Dermis blood vessel endothelial cell (primary cell): ENCODE data around the gene LRRC4. TPM values are rescaled to one million over a fixed set of nuclear protein-coding genes. Genes with fewer than 3 reads are reported as not detected.

Experiments used
- DNase-seq: peaks from one replicate; pipeline ENCODE4 v3.0.0; 2010
- total RNA-seq: library from RNA; depleted of rRNA; stranded (reverse); fragments of >200 nt; gene quantifications from 2 replicates; pipeline ENCODE4 v1.2.3, GENCODE V29; 2014

Gene LRRC4
- total RNA-seq, 1 donor from 2014 or later: 1.0 TPM

- DNase-seq: no peak
Observed at GRCh38 chr7:128029405-128029995, 1.7 kb downstream of the LRRC4 start.

DNA sequence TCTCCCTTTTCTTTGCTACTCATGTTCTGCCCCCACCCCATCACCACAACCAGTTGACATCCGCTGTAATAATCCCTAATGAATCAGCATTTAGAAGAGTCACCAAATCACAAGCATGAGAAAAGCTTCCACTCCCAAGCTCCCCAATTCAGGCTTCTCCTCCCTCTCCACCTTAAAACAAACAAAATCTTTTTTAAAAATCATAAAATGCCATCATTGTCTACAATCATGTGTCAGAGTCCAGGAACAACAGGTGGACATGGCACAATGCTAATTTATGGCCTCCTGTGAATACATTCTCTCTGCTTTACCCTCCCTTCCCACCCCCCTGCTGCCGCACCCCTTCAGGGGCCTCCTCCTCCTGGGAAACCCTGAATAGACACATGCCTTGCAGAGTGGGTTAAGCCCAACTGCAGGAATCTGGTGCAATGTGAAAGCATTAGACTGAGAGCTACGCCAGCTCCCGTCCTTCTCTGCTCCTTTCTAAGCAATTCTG is 3.7 kb downstream of the LRRC4 start:
- DNase-seq: no peak

- DNase-seq: peak; percentile 19
Observed at GRCh38 chr7:128026551-128026950, 4.7 kb downstream of the LRRC4 start.

DNA sequence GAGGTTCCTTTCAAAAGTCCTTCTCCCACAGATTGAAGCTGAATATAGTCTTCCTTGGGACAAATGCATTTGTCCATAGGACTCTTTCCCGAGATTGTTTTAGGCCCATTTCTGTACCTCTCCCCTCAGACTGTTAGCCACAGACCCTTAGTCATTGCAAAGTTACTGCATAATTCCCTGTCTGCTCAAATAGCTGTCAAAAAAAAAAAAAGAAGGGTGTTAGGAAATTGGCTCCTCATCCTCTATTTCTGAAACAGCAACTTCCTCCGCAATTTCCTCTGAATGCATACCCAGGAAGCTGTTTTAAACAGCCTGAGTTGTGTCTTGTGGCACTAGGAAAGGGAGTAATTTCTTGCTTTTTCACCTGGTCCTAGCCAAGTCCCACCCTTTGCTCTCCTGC is 5.4 kb downstream of the LRRC4 start:
- DNase-seq: peak; percentile 39

GRCh38 chr7:128025380-128025779 is 5.9 kb downstream of the LRRC4 start:
- DNase-seq: peak; percentile 39

DNA sequence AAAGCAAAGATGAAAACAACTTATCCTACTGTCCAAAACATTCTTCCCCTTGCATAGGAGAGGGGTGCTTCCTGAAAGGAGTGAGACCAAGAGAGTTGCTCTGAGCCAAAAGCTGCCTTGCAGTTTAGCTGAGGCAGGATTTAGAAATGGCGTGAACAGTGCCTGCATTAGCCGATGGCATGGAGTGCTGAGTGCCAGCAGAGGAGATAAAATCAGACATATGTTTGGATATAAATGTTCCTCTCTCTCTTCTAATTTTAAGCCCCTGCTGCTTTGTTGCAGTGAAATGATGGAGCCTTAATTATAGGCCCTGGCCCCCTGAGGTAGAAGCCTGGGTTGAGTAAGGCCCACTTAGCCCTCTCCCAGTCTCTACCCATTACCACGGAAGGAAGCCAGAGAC is 7.1 kb downstream of the LRRC4 start:
- DNase-seq: no peak

DNA sequence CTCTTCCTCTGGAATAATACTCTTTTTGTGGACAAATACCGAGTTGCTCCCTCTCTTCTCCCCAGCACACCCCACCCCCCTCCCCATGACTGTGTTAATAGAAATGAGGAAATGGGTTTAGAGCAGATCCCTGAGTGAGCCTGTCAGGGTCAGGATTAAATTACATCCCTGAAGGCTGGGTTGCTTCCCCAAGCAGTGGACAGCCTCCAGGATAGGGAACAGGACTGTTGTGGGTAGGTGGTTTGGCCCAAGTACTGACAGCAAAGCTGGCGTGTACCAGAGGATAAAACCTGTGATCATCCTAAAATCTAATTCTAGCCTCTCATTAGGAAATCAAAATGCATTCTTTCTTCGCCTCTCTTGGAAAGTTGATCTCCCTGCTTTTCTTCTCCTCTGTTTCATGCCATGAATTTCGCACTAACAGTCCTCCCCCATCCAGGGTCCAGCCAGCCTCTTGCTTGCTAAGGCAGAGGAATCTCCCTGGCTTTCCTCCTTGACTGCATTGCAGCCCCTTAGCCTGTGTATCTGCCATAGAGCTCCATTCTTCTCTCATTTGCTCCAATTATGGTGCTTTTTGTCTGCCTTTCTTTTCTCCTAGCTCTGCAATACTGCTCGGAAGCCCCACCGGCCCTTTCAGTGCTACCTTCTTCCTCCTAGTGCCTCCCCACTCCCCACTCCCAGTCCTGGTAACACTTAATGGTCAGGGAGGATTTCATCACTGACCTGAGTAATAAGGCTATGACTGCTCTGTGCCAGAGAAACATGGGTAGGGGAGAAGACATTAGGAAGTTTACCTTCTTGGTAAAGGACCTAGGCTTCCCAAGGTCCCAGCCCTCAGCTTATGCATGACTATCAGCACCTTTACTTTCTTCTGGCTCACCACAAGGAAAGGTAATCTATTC is 8.4 kb downstream of the LRRC4 start:
- DNase-seq: no peak

- no peak for DNase-seq
Observed at GRCh38 chr7:128021366-128021765, 9.9 kb downstream of the LRRC4 start.

GRCh38 chr7:128020159-128020558 is 11.1 kb downstream of the LRRC4 start:
- no peak for DNase-seq

- DNase-seq: no peak
Observed at GRCh38 chr7:128019288-128019687, 11.9 kb downstream of the LRRC4 start.

DNA sequence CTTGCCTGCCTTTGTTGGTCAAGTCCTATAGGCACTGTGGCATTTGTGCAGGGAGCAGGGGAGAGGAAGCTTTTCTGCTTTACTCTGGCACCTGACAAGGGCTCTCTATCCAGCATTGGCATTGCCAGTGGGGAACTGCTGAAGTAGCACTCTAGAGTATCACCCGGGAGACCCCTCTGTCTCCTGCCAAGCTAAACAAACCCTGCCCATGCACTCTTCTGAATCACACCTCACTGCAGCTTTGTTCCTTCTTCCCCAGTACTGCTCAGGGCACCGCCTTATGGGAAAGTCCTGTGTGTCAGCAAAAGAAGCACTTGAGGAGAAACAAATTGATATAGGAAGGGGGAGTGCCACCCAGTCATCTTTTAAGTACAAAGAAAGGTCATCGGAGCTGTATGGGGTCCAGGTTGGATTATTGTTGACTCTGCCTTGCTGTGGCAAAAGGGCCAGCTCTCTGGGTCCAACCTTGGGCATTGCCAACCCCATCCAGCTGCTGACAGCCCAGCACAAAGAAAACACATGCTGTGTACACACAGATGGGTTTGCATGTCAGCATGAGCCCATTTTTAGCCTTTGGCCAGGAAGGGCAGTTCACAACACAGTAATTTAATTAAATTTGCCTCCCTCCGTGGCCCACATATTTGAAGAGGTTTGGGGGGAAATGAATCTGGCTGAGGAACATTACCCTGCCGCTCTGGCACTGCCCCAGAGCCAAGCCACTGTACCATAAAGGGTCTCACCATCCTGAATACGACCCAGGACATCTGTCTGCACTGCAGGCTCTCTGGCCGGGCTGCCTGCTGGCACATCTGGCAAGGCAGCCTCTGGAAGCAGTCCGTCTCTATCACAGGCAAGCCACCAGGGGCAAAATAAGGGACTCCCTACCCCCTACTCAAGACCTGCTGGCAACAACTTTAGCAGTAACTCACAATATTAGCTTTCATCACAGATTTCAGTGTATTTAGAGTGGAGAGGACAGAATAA is 13.1 kb downstream of the LRRC4 start:
- DNase-seq: peak; percentile 72

GRCh38 chr7:128017460-128017859 is 13.8 kb downstream of the LRRC4 start:
- peak; percentile 19 for DNase-seq

- DNase-seq: no peak
Observed at GRCh38 chr7:128014811-128015210, 16.4 kb downstream of the LRRC4 start.

GRCh38 chr7:128011131-128011661 is 20.0 kb downstream of the LRRC4 start:
- DNase-seq: no peak

DNA sequence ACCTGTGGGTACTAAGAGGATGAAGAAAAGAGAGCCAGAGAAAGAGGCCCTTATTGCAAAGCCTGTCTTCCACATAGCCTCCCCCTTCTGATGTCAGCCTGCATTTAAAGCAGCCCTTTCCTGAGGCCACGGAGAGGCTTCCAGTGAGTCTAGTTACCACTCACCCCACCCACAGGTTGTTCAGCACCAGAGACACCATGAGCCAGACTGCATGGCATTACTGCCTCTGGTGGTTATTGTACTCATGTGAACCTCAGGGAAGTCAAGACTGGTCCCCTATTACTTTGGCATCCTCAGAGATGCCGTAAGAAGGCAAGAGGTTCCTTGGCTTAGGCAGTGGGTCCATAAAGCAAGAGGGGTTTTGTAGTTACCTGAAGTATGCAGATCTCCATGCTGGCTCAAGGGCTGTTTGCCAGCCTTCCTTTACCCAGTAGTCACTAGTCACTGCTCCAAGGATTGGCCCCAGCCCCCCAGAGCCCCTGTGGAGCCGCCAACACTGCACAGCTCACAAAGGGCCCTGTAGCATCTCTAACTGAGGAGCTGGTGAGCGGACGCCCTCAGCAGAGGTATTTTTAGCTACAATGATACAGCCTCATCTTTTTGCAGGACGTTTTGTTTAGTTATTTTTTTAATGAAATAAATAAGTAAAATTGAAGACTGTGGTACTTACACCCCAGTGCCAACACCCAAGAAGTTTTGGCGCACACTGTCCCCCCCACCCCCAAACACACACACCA is 20.7 kb downstream of the LRRC4 start:
- DNase-seq: peak; percentile 12

DNA sequence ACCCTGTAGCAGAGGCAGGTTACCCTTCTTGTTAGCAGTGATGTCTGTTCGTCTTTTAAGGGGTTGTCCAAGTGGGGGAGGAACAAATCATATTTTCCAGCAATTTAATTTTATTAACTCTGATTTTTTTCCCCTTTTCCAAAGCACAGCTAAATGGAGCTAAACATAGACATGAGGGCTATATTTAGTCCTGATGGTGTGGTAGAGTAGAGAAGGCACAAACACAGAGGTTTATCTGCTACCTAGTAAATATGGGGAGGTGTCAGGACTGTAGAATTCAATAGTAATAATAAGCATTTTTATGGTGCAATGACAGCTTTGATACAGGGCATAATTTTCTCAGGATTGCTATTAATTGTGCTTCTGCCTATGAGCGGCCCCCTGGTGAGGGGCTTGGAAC is 22.5 kb downstream of the LRRC4 start:
- no peak for DNase-seq

DNA sequence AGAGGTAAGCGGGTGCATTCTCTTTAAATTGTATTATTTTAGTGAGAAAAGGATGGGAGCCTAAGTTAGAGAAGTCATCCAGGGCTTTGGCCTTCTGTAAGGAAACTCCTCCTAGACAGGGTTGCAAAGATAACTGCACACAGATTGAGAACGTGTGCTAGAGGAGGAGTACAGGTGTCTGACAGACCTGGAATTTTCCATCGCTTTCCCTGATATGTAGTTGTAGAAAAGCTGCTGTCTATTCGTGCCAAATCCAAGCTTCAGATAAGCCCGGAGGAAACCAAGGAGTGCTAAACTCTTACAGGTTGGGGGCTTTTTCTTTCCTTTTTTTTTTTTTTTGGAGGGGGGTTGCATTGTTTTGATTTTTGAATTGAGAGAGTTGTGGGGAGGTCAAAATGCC is 23.1 kb downstream of the LRRC4 start:
- no peak for DNase-seq

DNA sequence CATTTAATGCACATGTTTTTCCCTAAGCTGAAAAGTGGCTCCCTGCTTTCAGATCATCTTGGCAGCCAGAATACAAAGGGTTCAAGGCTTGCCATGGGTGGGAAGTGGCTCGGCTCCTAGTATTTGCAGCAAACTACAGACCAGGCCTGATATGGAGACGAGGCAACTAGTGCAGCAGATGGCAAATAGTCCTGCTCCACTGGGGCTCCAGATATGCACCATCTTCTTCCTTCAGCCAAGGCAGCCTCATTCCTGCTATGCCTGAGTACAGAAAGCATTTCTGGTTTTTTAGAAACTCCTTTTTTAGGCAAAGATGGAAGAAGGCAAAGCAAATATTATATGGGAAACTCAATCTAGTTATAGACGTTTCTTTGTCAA is 23.9 kb downstream of the LRRC4 start:
- DNase-seq: no peak

GRCh38 chr7:128006550-128007302 is 24.5 kb downstream of the LRRC4 start:
- no peak for DNase-seq

GRCh38 chr7:128005759-128006159 is 25.5 kb downstream of the LRRC4 start:
- DNase-seq: no peak

- DNase-seq: no peak
Observed at GRCh38 chr7:128005117-128005516, 26.1 kb downstream of the LRRC4 start.
